Measurements from ENCODE around the gene NYNRIN.

The NYNRIN gene

DNA sequence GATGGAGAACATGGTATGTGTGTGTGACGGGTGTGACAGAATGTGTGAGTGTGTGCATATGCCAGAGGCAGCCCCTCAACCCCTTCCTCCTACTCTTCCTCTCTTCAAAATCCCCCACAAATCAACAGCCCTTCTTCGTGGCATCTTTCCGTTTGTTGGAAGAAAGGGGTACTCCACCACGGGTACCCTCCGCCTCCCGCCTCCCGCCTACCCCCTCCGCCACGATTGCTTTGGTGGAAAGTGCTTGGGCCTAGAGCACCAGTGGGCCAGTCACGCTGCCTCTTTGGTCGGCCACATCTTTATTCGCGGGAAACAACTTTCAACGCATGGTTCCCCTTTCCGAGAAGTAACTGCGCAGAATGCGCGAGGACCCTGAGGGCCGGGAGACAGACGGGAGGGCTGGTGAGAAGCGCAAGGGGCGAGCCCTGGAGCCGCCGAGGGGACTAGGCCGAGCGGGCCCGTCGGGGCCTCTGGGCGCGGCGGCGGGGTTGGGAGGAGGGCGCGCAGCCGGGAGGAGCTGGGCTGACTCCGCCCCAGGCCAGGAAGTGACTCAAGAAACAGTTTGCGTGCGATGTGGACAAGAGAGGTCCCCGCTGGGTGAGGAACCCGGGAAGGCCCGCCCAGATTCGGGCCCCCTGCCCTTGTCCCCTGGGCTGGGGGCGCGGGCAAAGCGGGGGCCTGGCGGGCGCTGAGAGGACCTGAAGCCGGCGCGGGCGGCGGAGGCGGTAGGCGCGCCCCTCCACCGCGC lies 30.8 kb downstream of the NYNRIN start, which contains the start of the genes CBLN3 and KHNYN:
Gene CBLN3 (minus strand): TSS at position 274 of the 748 bp plus-strand sequence. CDS start 614 bp downstream, outside the sequence.
Gene KHNYN (plus strand): TSS at position 560 of the 748 bp plus-strand sequence. CDS start 777 bp downstream, outside the sequence.
- FAIRE-seq (no peak), DNase-seq (ENCODE audit: insufficient read length, low spot score) (peak; percentile 85)

DNA sequence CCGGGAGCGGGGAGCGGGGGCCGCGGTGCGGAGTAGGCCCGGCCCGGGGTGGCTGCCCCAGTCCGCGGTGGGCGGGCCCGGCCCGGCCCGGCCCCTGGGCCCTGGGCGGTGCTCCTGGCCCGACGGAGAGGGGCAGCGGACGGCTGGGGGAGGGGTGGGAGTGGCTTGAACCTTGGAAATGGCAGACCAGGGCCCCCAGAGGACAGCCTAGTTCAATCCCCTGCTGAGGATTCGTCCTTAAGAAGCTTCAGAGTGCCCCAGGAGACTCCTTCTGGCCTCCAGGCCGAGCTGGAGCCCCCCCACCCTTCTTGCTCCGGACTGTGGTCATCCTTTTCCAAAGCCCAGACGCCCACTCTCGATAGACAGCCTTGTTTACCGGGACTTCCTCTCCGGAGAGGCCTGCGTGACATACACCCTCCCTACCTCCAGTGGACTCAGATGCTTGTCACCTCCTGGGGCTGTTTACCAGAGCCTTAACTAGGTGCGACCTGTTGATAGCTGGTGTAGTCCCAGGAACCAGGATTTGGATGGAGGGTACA lies 31.4 kb downstream of the NYNRIN start:
- no peak for FAIRE-seq
- DNase-seq (ENCODE audit: insufficient read length, low spot score), result peak; percentile 58

DNA sequence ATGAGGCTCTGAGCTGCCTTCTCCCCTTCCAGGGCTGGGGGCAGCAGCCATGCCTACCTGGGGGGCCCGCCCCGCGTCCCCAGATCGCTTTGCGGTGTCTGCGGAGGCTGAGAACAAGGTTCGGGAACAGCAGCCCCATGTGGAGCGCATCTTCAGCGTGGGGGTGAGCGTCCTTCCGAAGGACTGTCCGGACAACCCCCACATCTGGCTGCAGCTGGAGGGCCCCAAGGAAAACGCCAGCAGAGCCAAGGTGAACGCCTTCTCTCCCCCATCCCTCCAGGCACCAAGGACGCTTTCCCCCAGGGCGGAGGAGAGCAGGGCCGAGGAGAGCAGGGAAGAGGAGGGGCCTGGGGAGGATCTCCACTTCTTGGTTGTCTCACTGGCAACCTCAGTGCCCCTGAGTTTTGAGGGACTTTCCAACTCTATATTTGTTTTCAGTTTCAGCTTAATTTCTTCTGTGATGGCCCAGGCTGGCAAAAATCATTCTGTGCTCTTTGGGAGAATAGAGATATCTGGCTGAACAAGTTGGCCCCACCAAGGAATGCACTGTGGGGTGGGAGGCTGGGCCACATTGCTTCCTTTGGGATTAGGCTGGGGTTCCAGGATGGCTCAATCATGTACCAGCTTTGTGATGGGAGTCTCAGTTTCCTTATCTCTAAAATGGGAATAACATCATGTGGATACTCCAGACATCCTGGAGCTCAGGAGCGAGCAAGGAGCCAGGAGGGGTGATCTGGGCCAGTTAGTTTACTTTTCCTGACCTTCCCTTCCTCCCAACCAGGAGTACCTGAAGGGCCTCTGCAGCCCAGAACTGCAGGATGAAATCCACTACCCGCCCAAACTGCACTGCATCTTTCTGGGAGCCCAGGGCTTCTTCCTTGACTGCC lies 32.1 kb downstream of the NYNRIN start:
- DNase-seq (ENCODE audit: insufficient read length, low spot score) (no peak), FAIRE-seq (no peak)

GRCh38 chr14:24431569-24432258 lies 32.9 kb downstream of the NYNRIN start:
- no peak for FAIRE-seq
- DNase-seq (ENCODE audit: insufficient read length, low spot score), result peak; percentile 60

DNA sequence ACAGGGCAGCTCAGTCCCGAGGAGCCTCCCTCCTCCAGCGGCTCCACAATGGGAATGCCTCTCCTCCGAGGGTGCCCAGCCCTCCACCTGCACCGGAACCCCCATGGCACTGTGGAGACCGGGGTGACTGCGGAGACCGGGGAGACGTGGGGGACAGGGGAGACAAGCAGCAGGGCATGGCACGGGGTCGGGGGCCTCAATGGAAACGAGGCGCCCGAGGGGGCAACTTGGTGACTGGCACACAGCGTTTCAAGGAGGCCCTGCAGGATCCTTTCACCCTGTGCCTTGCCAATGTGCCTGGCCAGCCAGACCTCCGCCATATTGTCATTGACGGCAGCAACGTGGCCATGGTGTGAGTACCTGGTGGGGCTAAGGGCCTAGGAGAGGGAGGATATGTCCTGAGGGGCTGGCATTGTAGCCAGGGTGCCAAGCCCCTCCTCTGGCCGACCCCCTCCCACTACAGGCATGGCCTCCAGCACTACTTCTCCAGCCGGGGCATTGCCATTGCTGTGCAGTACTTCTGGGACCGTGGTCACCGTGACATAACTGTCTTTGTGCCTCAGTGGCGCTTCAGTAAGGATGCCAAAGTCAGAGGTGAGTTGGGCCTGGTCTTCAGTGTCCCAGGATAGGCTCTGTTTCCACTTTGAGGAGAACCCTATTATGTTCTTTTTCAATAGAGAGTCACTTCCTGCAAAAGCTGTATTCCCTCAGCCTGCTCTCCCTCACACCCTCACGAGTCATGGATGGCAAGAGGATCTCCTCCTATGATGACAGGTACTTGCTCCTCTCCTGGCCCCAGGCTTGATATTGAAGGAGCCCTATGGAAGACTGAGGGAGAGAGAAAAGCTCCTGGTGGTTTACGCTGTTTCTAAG lies 33.7 kb downstream of the NYNRIN start:
- DNase-seq (ENCODE audit: insufficient read length, low spot score) (no peak), FAIRE-seq (no peak)

DNA sequence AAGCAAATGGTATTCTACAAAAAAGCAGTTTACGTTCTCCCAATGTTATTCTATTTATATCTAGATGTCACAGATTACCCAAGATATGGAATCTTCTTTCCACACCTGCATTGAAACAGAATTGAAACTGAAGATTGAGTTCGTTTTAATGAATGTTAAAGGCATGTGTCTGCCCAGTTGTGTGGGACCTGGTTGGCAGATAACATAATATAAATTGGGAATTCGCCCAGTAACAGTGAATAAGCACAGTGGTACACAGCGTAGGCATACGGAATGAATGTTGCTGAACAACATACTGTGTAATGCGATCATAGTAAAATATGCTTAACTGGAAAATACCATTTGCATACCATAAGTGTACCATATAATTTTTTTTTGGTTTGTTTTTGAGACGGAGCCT lies 35.2 kb downstream of the NYNRIN start:
- DNase-seq (ENCODE audit: insufficient read length, low spot score), result no peak
- no peak for FAIRE-seq

DNA sequence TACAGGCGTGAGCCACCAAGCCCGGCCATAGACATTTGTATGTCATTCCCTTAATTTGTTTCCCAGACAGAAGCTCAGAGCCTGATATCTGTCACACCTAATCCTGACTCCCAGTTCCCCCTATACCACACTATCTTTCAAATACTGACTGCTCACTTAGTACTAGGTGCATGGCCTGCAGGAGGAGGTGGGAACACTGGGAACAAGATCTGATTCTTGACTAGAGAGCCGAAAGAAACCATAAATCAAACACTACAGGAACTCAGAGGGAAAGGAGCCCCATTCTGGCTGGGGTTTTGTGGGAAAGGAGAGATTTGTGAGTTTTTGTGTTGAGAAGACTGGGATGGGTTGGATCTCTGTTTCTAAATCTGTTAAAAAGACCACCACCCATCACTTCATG lies 35.9 kb downstream of the NYNRIN start:
- DNase-seq (ENCODE audit: insufficient read length, low spot score), result no peak
- FAIRE-seq, result no peak

- FAIRE-seq, result no peak
- DNase-seq (ENCODE audit: insufficient read length, low spot score), result no peak
These were observed 36.5 kb downstream of the NYNRIN start for GRCh38 chr14:24435192-24435810.

DNA sequence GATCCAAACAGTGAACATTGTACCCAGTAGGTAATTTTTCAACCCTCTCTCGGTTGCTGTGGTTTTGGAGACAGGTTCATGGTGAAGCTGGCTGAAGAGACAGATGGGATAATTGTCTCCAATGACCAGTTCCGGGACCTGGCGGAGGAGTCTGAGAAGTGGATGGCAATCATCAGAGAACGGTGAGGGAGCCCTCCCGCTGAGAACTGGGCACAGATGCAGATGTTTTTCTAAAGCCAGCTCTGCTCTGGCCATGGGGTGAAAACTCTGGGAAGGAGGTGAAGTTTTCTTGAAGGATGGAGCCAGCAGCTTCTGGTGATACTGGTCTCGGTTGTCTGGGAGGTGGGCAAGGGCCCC lies 37.2 kb downstream of the NYNRIN start:
- no peak for FAIRE-seq
- no peak for DNase-seq (ENCODE audit: insufficient read length, low spot score)

- DNase-seq (ENCODE audit: insufficient read length, low spot score), result peak; percentile 58
These were observed 37.7 kb downstream of the NYNRIN start for GRCh38 chr14:24436355-24437019.

DNA sequence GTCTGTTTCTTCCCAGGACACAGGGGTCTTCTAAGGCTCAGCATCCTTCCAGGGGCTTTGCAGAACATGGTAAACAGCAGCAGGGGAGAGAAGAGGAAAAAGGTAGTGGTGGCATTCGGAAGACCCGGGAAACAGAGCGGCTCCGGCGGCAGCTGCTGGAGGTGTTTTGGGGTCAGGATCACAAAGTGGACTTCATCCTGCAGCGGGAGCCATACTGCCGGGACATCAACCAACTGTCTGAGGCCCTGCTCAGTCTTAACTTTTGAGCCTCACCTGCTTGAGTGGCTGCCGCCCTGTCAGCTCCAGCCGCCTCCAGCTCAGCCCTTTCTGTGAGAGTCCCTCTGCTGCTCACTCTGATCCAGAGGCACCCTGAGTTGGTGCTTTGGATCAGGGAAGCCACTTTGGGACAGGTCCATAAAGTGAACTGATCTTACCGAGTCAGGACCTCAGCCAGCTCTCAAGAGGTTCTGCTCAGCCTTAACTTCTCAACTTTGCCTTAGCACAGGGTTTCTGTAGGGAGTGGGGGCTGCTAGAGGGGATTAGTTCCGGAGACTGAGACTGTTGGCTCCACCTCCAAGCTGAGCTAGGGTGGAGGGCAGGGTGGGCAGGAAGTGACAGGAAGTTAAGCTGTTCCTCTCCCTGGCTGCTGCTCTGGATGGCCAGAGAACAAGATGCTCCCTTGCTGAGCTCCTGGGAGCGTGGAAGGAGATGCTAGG lies 38.4 kb downstream of the NYNRIN start:
- no peak for FAIRE-seq
- no peak for DNase-seq (ENCODE audit: insufficient read length, low spot score)

More at GRCh38 chr14:24436355-24437019, 37.7 kb downstream of the NYNRIN start:
- FAIRE-seq, result no peak

DNA sequence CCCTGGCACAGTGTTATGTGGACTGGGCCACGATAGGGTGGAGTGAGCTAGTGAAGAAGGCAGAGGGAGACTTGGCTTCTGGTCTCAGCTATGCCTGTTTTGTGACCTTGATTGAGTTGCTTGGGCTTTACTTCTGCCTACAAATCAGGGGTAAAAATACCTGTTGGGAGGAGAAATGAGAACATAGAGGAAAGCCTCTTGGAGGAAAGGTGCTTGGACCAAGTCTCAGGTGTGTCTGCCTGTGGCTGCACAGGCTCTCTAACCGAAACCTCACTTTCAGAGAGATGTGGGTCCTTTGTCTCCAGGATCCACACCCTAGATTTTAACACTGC lies 38.9 kb downstream of the NYNRIN start:
- DNase-seq (ENCODE audit: insufficient read length, low spot score), result no peak
- FAIRE-seq, result no peak

DNA sequence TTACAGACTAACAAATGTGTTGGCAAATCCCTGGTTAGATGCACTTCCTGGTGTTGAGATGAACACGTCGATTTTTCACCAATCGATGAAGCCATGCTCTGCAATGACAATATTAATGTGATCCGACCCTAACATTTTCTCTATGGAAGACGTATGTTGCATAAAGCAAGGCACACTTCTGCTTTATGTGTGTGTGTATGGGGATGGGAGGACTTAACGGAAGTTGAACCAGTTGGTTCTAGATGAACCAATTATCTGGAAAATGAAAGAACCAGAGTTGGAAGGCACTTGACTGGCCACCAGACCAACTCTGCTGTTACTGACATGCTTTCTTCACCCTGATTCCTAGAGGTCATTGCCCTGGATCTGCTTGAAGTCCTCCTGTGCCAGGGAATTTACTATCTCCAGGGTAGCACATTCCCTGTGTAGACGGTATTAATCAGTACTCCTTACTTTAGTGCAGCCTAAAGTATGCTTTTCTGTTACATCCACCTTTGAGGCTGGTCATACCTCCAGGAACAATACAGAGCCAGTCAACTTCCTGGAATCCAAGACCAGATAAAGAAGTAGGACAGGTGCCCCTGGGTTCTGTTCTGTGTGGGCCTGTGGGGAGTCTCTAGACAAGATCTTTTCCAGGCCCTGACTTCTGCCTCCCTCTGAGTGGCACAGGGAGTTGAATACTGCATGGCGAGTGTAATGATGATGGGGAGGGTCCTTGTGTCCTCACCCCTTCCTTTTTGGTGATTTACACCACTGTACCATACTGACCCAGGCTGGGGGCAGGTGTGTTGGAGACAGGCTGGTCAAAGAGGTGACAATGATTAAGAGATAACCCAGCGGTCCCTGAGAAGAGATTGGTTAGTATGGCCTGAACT lies 39.7 kb downstream of the NYNRIN start:
- FAIRE-seq, result no peak
- no peak for DNase-seq (ENCODE audit: insufficient read length, low spot score)

DNA sequence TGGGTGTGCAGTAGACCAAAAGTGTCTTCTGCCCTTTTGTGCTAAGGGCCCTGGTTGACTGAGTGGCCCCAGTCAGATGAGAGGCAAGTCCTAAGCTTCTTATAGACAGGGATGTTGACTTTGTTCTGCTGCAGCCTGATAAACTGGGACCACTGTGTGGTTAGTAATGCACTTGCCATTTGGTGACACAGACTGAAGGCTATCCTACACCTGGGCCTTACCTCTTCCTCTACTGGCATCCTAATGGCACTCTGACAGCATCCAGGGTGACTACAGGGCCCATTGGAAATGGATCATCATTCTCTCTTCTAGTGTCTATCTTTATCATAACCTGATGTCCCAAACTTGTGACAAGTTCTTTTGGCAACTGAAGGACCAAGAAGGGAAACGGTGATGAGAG lies 40.5 kb downstream of the NYNRIN start:
- DNase-seq (ENCODE audit: insufficient read length, low spot score) (no peak), FAIRE-seq (no peak)

DNA sequence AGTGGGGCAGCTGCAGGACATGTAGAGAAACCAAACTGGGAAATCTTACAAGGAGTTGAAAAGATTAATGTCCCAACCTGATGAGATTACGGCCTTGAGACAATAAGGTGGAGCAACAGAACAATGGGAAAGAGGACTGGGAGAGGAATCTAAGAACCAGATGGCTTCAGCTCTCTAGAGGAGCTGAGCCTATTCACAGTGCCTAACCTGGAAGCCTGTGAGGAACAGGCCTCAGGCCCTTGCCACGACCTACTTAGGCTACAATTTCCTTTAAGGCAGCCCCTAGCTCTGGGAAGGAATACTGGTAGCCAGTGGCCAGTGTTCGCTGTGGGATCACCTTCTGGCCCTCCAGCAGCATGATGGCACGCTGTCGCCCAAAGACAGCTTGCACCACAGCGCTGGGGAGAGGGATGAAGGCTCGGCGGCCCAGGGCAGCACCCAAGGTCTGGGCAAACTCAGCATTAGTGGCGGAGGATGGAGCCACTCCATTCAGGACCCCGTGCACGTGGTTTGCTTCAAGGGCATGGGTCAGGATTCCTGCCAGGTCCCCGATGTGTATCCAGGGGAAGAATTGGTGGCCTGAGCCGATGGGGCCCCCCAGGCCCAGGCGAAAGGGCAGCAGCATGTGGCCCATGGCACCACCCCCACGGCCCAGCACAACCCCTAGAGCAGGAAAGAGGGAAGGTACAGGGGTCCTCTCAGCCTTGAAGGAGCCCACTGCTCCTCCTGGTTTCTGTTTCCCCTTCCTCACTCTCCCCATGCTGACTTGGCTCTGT lies 41.2 kb downstream of the NYNRIN start:
- DNase-seq (ENCODE audit: insufficient read length, low spot score), result no peak
- no peak for FAIRE-seq

DNA sequence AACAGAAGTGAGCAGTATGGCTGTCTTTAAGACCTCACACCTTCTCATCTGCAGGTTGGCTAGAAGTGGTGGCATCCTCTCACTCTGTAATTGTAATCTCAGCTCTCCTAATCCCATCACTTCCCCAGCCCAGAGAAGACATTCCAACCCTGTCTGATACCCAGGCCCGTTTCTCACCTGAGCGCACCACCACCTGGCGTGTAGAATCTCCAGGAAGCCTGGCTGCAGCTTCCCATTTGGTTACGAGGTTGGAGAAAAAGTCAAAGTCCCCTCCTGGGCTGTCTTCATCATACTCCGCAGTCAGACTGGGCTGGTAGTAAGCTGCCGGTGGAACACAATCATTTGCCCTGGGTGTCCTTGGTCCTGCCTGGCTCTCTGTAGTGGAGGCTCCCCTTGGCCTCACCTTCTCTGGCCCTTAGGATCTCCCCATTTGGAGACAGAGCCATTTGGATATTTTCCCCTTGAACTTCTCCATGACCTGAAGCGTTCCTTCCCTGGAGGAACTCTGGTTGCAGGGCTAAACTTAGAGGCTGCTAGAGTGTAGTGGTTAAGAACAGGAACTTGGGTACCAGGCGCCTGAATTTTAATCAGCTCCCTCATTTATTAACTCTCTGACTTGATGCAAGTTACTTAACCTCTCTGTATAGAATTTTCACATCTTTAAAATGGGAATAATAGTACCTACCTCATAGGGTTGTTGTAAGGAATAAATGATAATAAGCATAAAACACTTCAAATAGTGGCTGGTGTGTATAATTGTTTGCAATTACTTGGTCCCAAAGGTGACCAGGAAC lies 42.0 kb downstream of the NYNRIN start:
- FAIRE-seq, result no peak
- DNase-seq (ENCODE audit: insufficient read length, low spot score), result no peak
